Measurements from ENCODE around the gene SMO. TPM values are rescaled to one million over a fixed set of nuclear protein-coding genes. Genes with fewer than 3 reads are reported as not detected.
"Not testable (repeated sequence)": the region's sequence is repeated elsewhere in the genome, so short reads cannot be mapped to it uniquely, and the experiment has no call there.

The SMO gene
- total RNA-seq, 1 experiment from 2014 or later, result not detected

DNA sequence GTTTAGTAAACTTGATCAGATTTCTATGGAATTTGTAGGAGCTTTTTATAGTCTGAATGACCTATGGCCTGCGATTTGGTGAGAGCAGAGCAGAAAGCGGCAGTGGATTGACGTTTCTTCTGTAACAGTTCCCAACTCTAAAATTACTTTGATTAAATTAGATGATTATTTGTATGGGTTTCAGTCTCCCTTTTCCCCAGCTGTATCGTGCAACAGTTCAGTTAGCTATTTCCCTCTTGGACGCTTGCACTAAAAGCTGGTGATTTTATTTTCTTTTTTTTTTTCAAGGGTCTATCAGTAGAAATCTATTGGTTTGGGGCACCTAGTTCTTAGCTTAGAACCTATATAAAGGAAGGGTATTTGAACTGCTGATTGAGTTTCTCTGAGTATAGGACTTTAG lies 43.2 kb downstream of the SMO start:
- DNase-seq (ENCODE audit: low spot score), result no peak

DNA sequence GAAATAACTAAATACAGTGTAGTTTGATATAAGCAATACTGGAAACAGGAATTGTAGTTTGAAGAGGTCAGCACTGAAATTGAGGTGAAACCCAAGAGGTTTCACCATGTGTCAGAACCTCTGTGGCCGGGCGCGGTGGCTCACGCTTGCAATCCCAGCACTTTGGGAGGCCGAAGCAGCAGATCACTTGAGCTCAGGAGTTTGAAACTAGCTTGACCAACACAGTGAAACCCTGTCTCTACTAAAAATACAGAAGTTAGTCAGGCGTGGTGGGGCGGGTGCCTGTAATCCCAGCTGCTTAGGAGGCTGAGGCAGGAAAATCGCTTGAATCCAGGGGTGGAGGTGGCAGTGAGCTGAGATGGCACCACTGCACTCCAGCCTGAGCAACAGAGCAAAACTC lies 50.1 kb downstream of the SMO start:
- no peak for DNase-seq (ENCODE audit: low spot score)

DNA sequence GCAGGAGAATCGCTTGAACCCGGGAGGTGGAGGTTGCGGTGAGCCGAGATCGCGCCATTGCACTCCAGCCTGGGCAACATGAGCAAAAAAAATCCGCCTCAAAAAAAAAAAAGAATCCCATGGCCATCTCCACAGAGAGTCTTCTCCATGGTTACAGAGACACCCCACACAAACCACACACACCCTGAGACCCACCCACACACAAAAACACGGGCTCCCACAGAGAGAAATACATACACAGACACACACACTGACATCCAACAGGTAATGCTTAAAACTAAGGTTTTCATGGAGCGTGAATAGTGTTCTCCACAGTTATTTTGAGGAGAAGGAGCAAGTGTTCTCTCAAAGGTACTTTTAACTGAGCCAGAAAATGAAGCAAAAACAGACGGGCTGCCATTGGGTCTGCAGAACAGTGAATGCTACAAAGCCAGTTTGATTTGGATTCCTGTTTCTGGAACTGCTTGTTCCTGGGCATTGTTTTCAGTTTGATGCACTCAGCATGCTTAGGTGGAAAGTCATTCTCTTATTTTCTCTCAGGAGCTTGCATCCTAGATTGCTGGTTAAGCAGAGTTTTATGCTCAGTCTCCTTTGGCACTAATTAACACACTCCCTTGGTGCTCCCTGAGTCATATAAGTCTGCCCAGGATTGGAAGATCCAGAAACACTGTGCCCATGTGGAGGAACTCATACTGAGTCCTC lies 51.8 kb downstream of the SMO start:
- DNase-seq (ENCODE audit: low spot score), result no peak

DNA sequence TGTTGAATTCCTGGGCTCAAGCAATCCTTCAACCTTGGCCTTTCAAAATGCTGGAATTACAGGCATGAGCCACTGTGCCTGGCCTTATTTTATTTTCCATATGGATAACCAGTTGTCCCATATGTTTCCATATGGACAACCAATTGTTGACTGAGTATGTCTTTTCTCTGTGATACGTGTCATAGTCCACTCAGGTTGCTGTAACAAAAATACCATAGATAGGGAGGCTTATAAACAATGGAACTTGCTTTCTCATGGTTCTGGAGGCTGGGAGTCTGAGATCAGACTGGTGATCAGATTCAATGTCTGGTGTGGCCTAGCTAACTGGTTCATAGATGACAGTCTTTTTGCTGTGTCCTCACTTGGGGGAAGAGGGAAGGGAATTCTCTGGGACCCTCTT lies 55.8 kb downstream of the SMO start:
- DNase-seq (ENCODE audit: low spot score), result no peak

DNA sequence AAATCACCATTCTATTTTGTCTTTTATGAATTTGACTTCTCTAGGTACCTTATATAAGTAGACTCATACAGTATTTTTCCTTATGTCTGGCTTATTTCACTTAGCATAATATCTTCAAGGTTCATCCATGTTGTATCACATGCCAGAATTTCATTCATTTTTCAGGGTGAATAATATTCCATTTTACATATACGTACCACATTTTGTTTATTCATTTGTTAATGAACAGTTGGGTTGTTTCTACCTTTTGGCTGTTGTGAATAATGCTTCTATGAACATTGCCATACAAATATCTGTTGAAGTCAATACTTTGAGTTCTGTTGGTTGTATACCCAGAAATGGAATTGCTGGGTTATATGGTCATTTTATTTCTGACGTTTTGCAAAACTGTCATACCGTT lies 57.1 kb downstream of the SMO start:
- no peak for DNase-seq (ENCODE audit: low spot score)

DNA sequence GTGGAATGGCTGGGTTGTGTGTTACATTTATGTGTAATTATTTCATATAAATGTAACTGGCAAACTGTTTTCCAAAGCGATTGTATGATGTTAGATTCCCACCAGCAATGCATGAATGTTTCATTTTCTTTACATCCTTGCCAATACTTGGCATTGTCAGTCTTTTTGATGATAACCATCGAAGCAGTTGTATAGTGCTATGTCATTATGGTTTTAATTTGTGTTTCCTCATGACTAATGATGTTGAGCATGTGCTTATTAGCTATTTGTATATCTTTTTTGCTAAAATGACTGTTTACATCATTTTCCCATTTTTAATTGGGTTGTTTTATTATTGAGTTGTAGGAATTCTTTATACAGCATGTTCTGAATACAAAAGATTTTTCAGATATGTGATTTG lies 58.7 kb downstream of the SMO start:
- DNase-seq (ENCODE audit: low spot score), result no peak

DNA sequence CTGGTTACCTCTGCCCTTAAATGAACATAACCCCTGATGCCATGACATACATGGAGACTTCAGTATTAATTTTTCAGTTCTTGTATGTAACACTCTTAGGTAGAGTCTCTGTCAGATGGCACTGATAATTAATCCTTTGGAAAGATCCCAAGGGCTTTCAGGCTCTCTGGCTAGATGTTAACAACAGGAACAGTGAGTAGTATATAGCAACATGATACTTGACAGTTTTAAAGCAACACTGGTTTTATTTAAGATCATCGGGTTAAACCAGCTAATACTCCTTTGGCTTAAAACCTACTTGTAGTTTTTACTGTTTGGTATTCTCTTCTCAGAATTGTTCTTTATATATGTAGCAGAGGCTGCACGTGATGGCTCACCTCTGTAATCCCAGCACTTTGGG lies 63.7 kb downstream of the SMO start:
- DNase-seq (ENCODE audit: low spot score), result no peak

DNA sequence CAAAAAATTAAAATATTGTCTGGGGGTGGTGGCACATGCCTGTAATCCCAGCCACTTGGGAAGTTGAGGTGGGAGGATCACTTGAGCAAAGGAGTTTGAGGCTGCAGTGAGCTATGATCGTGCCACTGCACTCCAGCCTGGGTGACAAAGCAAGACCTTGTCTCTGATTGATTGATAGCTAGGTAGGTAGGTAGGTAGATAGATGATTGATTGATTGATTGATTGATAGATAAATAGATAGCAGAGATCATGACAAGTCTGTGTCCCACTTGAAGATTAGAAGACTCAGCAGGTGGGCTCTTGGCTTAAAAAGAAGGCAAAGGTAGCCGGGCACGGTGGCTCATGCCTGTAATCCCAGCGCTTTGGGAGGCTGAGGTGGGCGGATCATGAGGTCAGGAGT lies 64.2 kb downstream of the SMO start:
- not testable (repeated sequence) for DNase-seq (ENCODE audit: low spot score)

DNA sequence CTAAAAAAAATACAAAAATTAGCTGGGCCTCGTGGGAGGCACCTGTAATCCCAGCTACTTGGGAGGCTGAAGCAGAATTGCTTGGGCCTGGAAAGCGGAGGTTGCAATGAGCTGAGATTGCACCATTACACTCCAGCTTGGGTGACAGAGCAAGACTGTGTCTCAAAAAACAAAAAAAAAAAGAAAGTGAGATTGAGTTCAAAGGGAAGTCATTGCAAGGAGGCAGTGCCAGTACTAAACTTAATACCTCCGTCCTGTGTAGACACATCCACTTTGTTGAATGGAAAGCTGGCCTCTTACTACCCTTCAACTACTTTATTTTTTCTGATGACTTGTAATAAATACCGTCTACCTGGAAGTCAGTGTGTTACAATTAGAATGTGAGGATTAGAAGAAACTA lies 67.4 kb downstream of the SMO start:
- DNase-seq (ENCODE audit: low spot score), result no peak

DNA sequence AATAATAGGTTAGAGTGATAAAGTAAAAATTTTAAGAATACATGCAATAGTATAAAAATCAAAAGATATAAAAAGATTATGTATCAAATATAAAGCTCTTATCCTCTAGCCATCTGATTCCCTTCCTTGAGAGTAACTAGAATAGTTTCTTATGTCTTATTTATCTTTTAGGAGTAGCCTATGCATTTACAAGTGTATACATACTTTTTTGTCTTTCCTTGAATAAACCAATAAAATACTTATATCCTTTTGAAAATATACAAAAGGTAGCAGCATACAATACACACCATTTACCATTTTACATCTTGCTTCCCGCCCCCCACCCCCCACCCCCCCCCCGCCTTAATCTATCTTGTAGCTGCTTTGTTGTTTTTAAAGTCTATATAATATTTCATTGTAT lies 67.8 kb downstream of the SMO start:
- no peak for DNase-seq (ENCODE audit: low spot score)

DNA sequence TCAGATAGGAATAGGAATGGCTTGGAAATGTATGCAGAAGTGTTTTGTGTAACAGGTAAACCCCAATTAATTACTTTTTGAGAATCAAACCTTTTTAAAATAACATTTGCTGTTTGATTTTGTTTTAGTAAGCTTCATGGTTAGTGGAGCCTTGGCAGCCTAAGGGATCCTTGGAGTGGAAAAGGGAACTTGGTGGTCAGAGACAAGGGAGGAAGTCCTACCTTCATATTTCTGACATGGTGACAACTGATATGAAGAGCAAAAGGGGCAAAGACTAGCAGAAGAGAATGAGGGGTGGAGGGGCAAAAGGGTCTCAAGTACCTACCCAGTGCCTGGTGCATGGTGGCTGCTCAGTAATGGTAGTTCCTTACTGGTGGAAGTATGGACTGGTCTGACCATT lies 68.7 kb downstream of the SMO start:
- no peak for DNase-seq (ENCODE audit: low spot score)

DNA sequence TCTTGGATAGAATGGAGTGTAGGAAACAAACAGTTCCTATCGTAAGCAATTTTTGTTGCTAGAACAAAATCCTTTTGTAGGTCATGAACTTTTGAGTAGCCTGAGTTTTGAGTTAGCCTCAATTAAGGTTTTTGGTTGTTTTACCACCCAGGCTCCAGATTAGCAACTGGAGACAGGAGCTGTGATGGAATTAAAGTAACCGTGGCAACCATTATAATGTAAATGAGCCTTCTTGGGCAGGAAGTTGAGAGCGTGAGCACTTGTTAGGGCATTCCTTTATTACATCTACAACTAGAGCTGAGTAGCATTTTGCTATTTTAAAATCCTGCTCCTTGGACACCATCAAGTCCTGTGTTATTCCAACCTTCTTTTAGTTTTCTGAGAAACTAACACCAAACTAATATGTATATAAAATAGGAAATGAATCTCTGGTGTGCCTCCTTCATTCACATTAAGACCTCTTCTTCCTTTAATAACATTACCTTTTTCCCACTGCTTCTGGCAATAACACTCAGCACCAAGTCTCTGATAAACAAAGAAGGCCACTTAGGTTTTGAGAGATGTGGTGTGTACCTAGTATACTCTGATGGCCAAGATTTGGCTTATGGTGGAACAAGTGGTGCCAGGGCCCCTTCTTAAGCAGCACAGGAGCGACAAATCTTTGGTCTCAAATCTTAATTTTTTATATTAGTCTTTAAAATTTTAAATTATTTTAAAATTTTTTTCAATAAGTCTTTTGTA lies 70.4 kb downstream of the SMO start:
- DNase-seq (ENCODE audit: low spot score), result no peak

DNA sequence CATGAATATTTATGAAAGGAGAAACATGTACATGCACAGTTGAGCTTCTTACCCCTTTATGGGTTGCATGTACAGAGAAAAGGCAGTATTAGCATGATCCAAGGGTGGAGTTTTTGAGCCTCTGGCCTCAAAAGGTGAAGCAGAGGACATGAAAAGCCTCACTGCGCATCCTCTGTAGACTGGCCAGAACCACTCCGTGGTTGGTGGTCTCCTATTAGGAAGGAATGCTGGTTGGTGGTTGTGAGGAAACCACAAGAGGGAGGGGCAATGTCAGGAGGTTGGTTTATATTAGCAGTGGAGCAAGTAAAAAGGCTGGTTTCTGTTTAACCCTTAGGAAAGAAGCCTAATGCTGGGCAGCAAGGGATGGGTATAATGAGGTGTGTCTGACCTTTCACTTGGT lies 73.9 kb downstream of the SMO start:
- no peak for DNase-seq (ENCODE audit: low spot score)

Small RNAs within 50 kb of the gene (small RNA-seq; reads per million reads assigned to genes)
- not detected for gene RNY1P11

Other genes starting within 250 kb of the SMO start
- gene TNPO3, start 133.5 kb upstream of the SMO start, total RNA-seq (2014; rRNA removed; shearing (Covaris generic)), result 66.8 and 73.7 TPM in 2 replicates
- 0.89 and 1.6 TPM in 2 replicates for gene TSPAN33, start 43.9 kb upstream of the SMO start, total RNA-seq (2014; rRNA removed; shearing (Covaris generic))
- 8.4 and 8.6 TPM in 2 replicates for gene AHCYL2, start 36.4 kb downstream of the SMO start, total RNA-seq (2014; rRNA removed; shearing (Covaris generic))
- gene STRIP2, start 245.8 kb downstream of the SMO start, total RNA-seq (2014; rRNA removed; shearing (Covaris generic)), result 2.8 and 3.1 TPM in 2 replicates

Data from HT-29 (cell line).